ENCODE measurements around the gene KRTAP10-2.

- TF ChIP-seq CTCF (IDR thresholded peaks at IDR 0.05) (no peak), POLR2AphosphoS5 (IDR thresholded peaks at IDR 0.05) (no peak)
Observed at GRCh38 chr21:44514746-44515358, 36.5 kb downstream of the KRTAP10-2 start.
